Subcutaneous adipose tissue (tissue), 4 donors: ENCODE measurements around the gene CFAP97D2. TPM values are rescaled to one million over a fixed set of nuclear protein-coding genes. Genes with fewer than 3 reads are reported as not detected.

ENCODE experiments used
- total RNA-seq, 4 donors: library from RNA; depleted of rRNA; stranded (reverse); fragments of >200 nt; gene quantifications; one replicate each; pipeline ENCODE4 v1.1.0, GENCODE V29; 2016
- TF ChIP-seq, protein P1 (sequence below): fragments of 450-650 bp; IDR thresholded peaks from one replicate; pipeline ENCODE4 v1.5.1; 2016; ENCODE audit warnings: low read depth, mild to moderate bottlenecking, control low read depth, antibody characterized with exemption, moderate library complexity

The CFAP97D2 gene
- total RNA-seq, 4 donors from 2014 or later = not detected

GRCh38 chr13:114134111-114134943 is 44.7 kb upstream of the CFAP97D2 start:
- TF ChIP-seq, protein P1, sequence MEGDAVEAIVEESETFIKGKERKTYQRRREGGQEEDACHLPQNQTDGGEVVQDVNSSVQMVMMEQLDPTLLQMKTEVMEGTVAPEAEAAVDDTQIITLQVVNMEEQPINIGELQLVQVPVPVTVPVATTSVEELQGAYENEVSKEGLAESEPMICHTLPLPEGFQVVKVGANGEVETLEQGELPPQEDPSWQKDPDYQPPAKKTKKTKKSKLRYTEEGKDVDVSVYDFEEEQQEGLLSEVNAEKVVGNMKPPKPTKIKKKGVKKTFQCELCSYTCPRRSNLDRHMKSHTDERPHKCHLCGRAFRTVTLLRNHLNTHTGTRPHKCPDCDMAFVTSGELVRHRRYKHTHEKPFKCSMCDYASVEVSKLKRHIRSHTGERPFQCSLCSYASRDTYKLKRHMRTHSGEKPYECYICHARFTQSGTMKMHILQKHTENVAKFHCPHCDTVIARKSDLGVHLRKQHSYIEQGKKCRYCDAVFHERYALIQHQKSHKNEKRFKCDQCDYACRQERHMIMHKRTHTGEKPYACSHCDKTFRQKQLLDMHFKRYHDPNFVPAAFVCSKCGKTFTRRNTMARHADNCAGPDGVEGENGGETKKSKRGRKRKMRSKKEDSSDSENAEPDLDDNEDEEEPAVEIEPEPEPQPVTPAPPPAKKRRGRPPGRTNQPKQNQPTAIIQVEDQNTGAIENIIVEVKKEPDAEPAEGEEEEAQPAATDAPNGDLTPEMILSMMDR = no peak

DNA sequence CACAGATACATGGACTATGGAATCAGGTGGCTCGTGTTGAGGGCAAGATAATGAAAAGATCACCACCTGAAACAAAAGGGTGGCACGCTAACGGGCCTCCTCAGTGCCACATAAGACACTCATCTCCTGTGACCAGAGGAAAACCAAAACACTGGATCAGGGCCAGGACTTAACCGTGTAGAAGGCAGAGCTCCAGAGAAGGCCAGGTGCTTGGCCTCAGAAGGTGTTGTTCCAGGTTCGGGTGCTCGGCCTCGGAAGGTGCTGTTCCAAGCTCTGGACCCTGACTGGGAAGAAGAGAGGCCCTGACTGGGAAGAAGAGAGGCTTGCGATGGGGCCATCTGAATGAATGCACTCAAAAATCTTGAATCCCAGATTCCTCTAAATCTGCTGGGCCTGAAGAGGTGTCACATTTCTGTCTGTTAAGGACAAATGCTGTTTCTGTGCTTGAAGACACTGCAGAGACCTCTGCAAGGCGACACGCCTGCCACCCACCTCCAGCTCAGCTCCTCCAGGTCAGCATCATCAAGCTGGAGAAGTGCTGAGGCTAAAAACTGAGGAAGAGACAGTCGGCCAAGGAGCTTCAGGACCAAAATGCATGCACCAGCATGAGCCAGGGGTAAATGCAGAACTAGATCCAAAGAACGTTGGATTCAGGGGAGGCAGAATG is 44.0 kb upstream of the CFAP97D2 start:
- TF ChIP-seq, protein P1 = no peak

DNA sequence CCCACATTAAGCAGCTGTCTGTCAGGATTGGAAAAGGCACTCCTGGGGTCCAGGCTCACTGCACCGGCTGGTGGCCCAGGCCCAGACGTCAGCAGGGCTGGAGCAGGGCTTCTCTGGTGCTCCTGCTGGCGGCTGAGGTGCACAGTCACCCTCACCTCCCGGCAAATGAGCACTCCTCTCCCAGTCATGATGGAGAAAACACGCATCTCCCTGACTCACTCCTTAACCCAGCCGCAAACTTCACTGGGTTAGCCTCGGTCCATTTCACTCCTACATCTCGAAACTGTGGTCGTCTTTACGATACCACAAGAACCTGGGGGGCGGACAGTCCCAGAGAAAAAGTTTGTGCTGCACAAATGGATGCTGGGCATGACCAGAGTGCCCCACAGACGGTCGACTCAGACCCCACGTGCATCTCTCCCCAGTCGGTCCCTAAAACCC is 43.3 kb upstream of the CFAP97D2 start:
- TF ChIP-seq, protein P1 = no peak

- TF ChIP-seq, protein P1 = no peak
These were observed 42.5 kb upstream of the CFAP97D2 start for GRCh38 chr13:114136576-114136975.

GRCh38 chr13:114140131-114140905 is 38.7 kb upstream of the CFAP97D2 start:
- TF ChIP-seq, protein P1 = no peak

GRCh38 chr13:114140906-114141250 is 38.2 kb upstream of the CFAP97D2 start:
- TF ChIP-seq, protein P1 = no peak
